GM13977 (cell line): ENCODE data around the gene TBCC.

Experiments
- DNase-seq: peaks from one replicate; pipeline ENCODE4 v3.0.0; 2012; ENCODE audit warnings: low spot score
- in situ Hi-C: fragments of 300-500 bp; cut with MboI; formaldehyde crosslinking; loops from one replicate; pipeline ENCODE4 v1.12.0; 2022; ENCODE audit warnings: low sequenced_read_pairs, low pct_unique_long_range_greater_than_20kb, mixed read lengths, inconsistent platforms; ENCODE audit not compliant: unreplicated experiment
- TF ChIP-seq, protein P1 (sequence below): IDR thresholded peaks from 2 replicates; pipeline ENCODE4 v1.5.1; 2012; ENCODE audit warnings: mild to moderate bottlenecking, control low read depth; ENCODE audit not compliant: insufficient read depth; ENCODE audit errors: extremely low read depth, missing control alignments

TBCC gene

DNA sequence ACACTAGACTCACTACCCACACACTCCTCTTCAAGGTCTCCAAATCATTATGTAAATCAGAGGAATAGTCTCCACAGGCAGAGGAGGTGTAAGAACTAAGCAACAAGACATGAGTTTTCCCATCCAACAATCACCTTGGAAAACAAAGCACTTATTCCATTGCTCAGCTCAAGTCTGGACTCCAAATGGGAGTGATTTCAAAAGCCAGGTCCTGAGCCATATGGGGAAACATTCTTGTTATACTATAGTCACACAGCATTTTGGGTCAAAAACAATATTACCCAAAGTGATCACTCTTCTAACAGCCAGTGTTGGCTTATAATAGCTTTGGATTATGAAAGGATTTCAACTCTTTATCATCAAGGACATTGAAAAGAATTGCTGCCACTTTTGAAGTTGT, 19.9 kb downstream of the TBCC start:
- no peak for DNase-seq
- in situ Hi-C loops = no loop called here
- TF ChIP-seq, protein P1, sequence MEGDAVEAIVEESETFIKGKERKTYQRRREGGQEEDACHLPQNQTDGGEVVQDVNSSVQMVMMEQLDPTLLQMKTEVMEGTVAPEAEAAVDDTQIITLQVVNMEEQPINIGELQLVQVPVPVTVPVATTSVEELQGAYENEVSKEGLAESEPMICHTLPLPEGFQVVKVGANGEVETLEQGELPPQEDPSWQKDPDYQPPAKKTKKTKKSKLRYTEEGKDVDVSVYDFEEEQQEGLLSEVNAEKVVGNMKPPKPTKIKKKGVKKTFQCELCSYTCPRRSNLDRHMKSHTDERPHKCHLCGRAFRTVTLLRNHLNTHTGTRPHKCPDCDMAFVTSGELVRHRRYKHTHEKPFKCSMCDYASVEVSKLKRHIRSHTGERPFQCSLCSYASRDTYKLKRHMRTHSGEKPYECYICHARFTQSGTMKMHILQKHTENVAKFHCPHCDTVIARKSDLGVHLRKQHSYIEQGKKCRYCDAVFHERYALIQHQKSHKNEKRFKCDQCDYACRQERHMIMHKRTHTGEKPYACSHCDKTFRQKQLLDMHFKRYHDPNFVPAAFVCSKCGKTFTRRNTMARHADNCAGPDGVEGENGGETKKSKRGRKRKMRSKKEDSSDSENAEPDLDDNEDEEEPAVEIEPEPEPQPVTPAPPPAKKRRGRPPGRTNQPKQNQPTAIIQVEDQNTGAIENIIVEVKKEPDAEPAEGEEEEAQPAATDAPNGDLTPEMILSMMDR = no peak

DNA sequence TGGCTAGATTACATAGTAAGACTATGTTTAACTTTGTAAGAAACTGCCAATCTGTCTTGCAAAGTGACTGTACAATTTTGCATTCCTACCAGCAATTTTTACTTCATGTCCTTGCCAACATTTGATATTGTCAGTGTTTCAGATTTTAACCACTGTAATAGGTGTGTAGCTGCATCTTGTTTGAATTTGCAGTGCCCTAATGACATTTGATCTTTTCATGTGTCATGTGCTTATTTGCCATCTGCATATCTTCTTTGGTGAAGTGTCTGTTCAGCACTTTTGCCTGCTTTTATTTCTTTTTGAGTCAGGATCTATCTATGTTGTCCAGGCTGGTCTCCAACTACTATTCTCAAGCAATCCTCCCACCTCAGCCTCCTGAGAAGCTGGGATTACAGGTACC, 21.1 kb downstream of the TBCC start:
- TF ChIP-seq, protein P1 = no peak
- in situ Hi-C loops = no loop called here
- no peak for DNase-seq

DNA sequence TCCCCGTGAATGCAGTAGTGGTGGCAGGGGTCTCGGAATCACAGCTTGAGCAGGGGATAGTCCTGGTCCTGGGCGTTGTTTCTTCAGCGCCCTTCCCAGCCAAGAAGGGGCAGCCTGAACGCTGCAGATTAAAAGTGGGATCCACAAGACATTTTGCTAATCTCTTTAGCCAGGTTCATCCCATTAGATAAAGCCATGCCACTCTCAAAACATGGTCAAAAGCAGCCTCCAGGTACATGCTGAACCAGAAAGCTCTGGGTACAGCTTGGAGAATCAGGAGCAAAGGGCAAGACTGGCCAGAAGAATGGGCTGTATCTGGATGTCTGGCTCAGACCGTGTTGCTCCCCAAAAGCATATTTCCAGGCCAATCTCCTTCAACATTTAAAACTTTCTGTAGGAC, 23.4 kb downstream of the TBCC start, which contains the start of gene PRPH2:
PRPH2 (minus strand) TSS at position 101 of the 400 bp plus-strand sequence. CDS start 263 bp downstream, outside the sequence.
- DNase-seq = no peak
- in situ Hi-C loops = no loop called here
- TF ChIP-seq, protein P1 = no peak

DNA sequence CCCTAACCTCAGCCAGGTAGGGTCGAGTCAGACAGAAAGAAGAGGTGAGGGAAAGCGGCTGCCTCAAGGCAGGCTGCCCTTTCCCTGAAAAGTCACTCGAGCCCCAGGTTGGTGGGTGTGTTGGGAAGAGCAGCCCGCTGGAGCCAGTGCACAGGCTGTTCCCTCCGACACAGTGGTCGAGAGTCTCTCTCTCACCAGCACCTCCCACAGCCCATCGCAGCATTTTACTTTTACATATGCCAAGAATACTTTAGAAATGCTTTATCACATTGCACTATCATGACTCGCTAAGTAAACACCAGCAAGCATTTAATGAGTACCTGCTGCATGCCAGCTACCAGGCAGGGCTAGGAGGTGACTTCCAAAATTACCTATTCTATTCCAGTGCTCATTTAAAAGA, 25.2 kb downstream of the TBCC start:
- in situ Hi-C loops = no loop called here
- TF ChIP-seq, protein P1 = no peak
- no peak for DNase-seq

DNA sequence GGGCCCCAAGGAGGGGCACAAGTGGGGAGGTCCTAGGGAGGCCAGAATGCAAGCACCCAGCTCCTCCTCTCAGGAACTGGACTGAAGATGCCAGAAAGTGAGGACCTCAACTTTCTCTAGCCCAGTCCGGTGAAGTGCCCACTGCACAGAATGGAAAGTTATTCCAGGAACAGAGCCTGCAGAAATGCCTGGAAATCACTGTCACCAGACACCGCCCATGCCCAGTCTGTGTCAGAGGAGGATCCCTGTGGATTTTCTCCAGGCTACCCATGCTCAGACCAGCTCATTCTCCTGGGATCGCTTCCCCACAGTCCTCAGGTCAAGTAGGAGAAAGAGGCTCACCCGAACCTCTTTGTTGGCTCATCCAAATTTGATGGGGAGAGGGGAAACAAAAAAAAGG, 30.0 kb downstream of the TBCC start:
- in situ Hi-C loops = no loop called here
- TF ChIP-seq, protein P1 = no peak
- no peak for DNase-seq

DNA sequence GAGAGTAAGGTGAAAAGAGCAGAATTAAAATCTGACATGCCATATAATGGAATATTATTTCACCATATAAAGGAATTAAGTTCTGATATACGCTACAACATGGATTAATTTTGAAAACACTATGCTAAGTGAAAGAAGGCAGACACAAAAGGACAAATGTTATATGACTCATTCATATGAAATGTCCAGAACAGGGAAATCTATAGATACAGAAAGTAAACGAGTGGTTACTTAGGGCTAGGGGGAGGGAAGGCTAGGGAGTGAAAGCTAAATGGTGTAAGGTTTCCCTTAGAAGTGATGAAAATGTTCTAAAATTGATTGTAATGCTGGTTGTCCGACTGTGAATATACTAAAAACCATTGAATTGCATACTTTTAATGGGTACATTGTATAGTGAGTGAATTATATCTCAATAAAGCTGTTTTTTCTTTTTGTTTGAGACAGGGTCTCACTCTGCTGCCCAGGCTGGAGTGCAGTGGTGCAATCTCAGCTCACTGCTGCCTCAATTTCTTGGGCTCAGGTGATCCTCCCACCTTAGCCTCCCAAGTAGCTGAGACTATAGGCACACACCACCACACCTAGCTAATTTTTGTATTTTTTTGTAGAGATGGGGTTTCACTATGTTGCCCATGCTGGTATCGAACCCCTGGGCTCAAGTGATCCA, 31.7 kb downstream of the TBCC start:
- in situ Hi-C loops = no loop called here
- no peak for DNase-seq
- TF ChIP-seq, protein P1 = no peak
